ENCODE data around the gene HS3ST5. TPM values are rescaled to one million over a fixed set of nuclear protein-coding genes. Genes with fewer than 3 reads are reported as not detected.

HS3ST5 gene
- total and polyA plus RNA-seq, 7 experiments from 2014 or later, result not detected

DNA sequence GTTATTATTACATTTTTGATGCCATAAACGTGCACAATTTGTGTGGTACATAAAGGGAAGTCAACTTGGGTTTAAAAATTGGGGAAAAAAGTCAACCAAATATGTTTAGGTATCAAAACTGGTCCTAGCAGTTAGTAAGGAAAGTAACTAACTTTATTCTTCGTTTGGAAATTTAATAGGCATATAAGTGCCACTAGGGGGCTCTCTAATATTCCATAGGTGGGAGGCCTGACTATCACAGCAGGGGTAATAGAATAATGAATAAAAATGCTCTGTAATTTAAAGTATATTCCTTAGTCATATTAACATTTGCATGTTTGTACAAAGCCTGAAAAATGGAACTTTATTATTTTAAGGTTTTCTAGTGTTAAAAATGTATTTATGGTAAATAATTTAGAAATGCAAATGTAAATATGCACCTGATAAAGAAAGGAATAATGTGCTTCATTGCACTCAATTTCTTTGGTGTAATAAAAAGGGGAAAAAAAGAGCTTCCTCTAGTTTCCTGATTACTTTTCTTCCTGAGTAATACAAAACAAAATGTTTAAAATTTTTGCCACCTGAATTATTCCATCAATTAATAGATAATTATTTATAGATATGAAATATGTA, 246.2 kb downstream of the HS3ST5 start:
- ATAC-seq (no peak), DNase-seq (peak in 4 of 9 donors; percentile 1 to 13 (median 4))
- Histone ChIP-seq H3K27ac (ENCODE audit: low read depth, low read length) (no peak overlapping the region), H3K4me1 (ENCODE audit: control insufficient read depth in 2 of 2, insufficient read depth in 2 of 2, low read length in 2 of 2) (no peaks in the 10 kb centered on the region), H3K9me3 (ENCODE audit: control insufficient read depth in 2 of 3, low read length in 3 of 3) (no peaks in the 10 kb centered on the region), H3K4me3 (ENCODE audit: low read length) (no peak overlapping the region), H3K27me3 (ENCODE audit: control insufficient read depth in 2 of 2, insufficient read depth in 2 of 2, low read length in 2 of 2) (no peaks in the 10 kb centered on the region), H3K36me3 (ENCODE audit: control insufficient read depth in 2 of 3, insufficient read depth in 3 of 3, low read length in 3 of 3) (no peaks in the 10 kb centered on the region)
- CTCF ChIA-PET, result no interaction called here
- Mint-ChIP-seq H3K4me3 (no peak overlapping the region), H3K27me3 (peaks cover 0 to 14% (median 8%) of the 10 kb centered on the region in 5 donors), H3K36me3 (no peaks in the 10 kb centered on the region), H3K4me1 (no peaks in the 10 kb centered on the region), H3K9me3 (no peaks in the 10 kb centered on the region), H3K27ac (no peak overlapping the region)
- intact Hi-C loops (cut with micrococcal nuclease), result loop anchor here (2.0 to 5.0 kb wide), 2 partner anchors 54 to 1800 kb away; no protein-coding TSS in a partner anchor
- POLR2A ChIA-PET, result no interaction called here

DNA sequence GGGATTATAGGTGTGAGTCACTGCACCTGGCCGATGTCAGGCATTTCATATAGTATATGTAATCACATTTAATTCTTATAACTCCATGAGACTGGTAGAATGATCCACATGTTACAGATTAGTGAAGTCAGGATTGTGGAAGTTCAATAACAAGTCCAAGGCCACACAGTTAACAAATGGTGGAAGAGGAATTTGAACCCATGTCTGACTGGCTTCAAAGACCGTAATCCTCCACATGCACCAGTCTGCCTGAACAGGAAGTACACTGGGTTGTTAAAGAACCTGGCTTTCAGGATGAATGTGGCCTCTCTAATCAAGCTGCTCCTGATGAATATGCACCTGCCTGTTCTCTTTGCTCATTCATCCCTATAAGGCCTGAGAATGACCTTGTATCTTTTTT, 249.9 kb downstream of the HS3ST5 start:
- no peaks in the 10 kb centered on the region for H3K36me3 Mint-ChIP-seq
- ATAC-seq (no peak), DNase-seq (no peak)
- Histone ChIP-seq H3K27ac (ENCODE audit: low read depth, low read length) (no peak overlapping the region), H3K4me3 (ENCODE audit: low read length) (no peak overlapping the region), H3K9me3 (ENCODE audit: control insufficient read depth in 2 of 3, low read length in 3 of 3) (no peaks in the 10 kb centered on the region), H3K4me1 (ENCODE audit: control insufficient read depth in 2 of 2, insufficient read depth in 2 of 2, low read length in 2 of 2) (no peaks in the 10 kb centered on the region), H3K27me3 (ENCODE audit: control insufficient read depth in 2 of 2, insufficient read depth in 2 of 2, low read length in 2 of 2) (no peaks in the 10 kb centered on the region), H3K36me3 (ENCODE audit: control insufficient read depth in 2 of 3, insufficient read depth in 3 of 3, low read length in 3 of 3) (no peaks in the 10 kb centered on the region)
- H3K9me3 Mint-ChIP-seq, result no peaks in the 10 kb centered on the region
- intact Hi-C loops (cut with micrococcal nuclease), result no loop called here
- CTCF ChIA-PET, result no interaction called here
- H3K27ac Mint-ChIP-seq, result no peak overlapping the region
- peaks cover 8 to 22% (median 10%) of the 10 kb centered on the region in 5 donors for H3K27me3 Mint-ChIP-seq
- POLR2A ChIA-PET, result no interaction called here
- H3K4me1 Mint-ChIP-seq, result no peaks in the 10 kb centered on the region
- H3K4me3 Mint-ChIP-seq, result no peak overlapping the region

DNA sequence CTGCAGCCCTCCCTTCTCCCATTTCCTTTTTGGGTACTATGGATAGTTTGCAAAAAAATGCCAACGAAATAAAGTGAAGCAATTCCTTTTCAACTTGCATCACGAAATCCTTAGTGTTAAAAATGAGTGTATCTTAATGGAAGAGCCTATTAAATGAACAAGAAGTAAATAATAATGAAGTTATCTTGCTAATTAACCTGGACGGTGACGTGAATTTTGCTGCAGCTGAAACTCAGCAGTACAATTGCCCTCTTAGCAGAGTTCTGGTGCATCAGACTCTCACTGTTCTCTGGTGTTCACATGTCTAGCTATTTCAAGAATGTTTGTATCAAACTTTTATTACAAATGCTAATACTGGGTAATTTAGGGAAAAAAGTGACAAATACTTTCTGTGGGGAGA, 252.2 kb downstream of the HS3ST5 start:
- ChIA-PET POLR2A (no interaction called here), CTCF (no interaction called here)
- intact Hi-C loops (cut with micrococcal nuclease), result no loop called here
- Mint-ChIP-seq H3K27ac (no peak overlapping the region), H3K4me3 (no peak overlapping the region), H3K36me3 (no peaks in the 10 kb centered on the region), H3K4me1 (no peaks in the 10 kb centered on the region), H3K9me3 (no peaks in the 10 kb centered on the region), H3K27me3 (peaks cover 4 to 27% (median 12%) of the 10 kb centered on the region in 5 donors)
- Histone ChIP-seq H3K36me3 (ENCODE audit: control insufficient read depth in 2 of 3, insufficient read depth in 3 of 3, low read length in 3 of 3) (no peaks in the 10 kb centered on the region), H3K4me3 (ENCODE audit: low read length) (no peak overlapping the region), H3K27me3 (ENCODE audit: control insufficient read depth in 2 of 2, insufficient read depth in 2 of 2, low read length in 2 of 2) (no peaks in the 10 kb centered on the region), H3K9me3 (ENCODE audit: control insufficient read depth in 2 of 3, low read length in 3 of 3) (no peaks in the 10 kb centered on the region), H3K27ac (ENCODE audit: low read depth, low read length) (no peak overlapping the region), H3K4me1 (ENCODE audit: control insufficient read depth in 2 of 2, insufficient read depth in 2 of 2, low read length in 2 of 2) (no peaks in the 10 kb centered on the region)
- DNase-seq (no peak), ATAC-seq (no peak)

DNA sequence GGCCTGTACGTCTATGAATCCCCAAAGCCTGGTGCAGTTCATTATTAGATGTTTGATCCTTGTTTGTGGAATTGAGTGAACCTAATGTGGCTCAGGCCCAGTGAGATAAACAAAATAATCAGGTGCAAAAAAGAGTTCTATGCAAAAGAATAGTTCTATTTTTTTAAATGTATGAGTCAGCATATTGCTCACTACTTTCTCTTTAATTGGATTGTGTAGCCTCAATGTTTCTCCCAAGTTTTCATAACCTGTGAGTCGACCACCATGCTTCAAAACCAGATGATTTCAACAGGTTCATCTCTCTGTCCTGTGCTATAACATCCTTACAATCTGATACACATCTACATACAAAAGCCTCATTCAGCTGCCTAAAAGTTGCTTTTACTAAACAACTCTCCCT, 255.3 kb downstream of the HS3ST5 start:
- H3K27me3 ChIP-seq (ENCODE audit: control insufficient read depth in 2 of 2, insufficient read depth in 2 of 2, low read length in 2 of 2), result no peaks in the 10 kb centered on the region
- H3K27me3 Mint-ChIP-seq, result peaks cover 9 to 24% (median 21%) of the 10 kb centered on the region in 5 donors
- intact Hi-C loops (cut with micrococcal nuclease), result no loop called here
- ATAC-seq (no peak), DNase-seq (no peak)
- no peak overlapping the region for H3K4me3 ChIP-seq (ENCODE audit: low read length)
- no peaks in the 10 kb centered on the region for H3K4me1 Mint-ChIP-seq
- peaks cover 0 to 3% (median 0%) of the 10 kb centered on the region in 11 donors for H3K9me3 Mint-ChIP-seq
- no peaks in the 10 kb centered on the region for H3K36me3 ChIP-seq (ENCODE audit: control insufficient read depth in 2 of 3, insufficient read depth in 3 of 3, low read length in 3 of 3)
- no peaks in the 10 kb centered on the region for H3K4me1 ChIP-seq (ENCODE audit: control insufficient read depth in 2 of 2, insufficient read depth in 2 of 2, low read length in 2 of 2)
- H3K27ac ChIP-seq (ENCODE audit: low read depth, low read length), result no peak overlapping the region
- H3K9me3 ChIP-seq (ENCODE audit: control insufficient read depth in 2 of 3, low read length in 3 of 3), result no peaks in the 10 kb centered on the region
- POLR2A ChIA-PET, result no interaction called here
- H3K36me3 Mint-ChIP-seq, result no peaks in the 10 kb centered on the region
- CTCF ChIA-PET, result no interaction called here
- no peak overlapping the region for H3K4me3 Mint-ChIP-seq
- no peak overlapping the region for H3K27ac Mint-ChIP-seq

- H3K9me3 Mint-ChIP-seq, result peaks cover 0 to 3% (median 0%) of the 10 kb centered on the region in 11 donors
- Histone ChIP-seq H3K4me3 (ENCODE audit: low read length) (no peak overlapping the region), H3K4me1 (ENCODE audit: control insufficient read depth in 2 of 2, insufficient read depth in 2 of 2, low read length in 2 of 2) (no peaks in the 10 kb centered on the region), H3K27ac (ENCODE audit: low read depth, low read length) (no peak overlapping the region), H3K9me3 (ENCODE audit: control insufficient read depth in 2 of 3, low read length in 3 of 3) (no peaks in the 10 kb centered on the region), H3K27me3 (ENCODE audit: control insufficient read depth in 2 of 2, insufficient read depth in 2 of 2, low read length in 2 of 2) (no peaks in the 10 kb centered on the region), H3K36me3 (ENCODE audit: control insufficient read depth in 2 of 3, insufficient read depth in 3 of 3, low read length in 3 of 3) (no peaks in the 10 kb centered on the region)
- CTCF ChIA-PET, result no interaction called here
- intact Hi-C loops (cut with micrococcal nuclease), result no loop called here
- DNase-seq (no peak), ATAC-seq (no peak)
- H3K36me3 Mint-ChIP-seq, result no peaks in the 10 kb centered on the region
- no peak overlapping the region for H3K4me3 Mint-ChIP-seq
- H3K4me1 Mint-ChIP-seq, result no peaks in the 10 kb centered on the region
- H3K27me3 Mint-ChIP-seq, result peaks cover 9 to 31% (median 19%) of the 10 kb centered on the region in 5 donors
- POLR2A ChIA-PET, result no interaction called here
- no peak overlapping the region for H3K27ac Mint-ChIP-seq
These were observed 257.6 kb downstream of the HS3ST5 start for GRCh38 chr6:114085211-114085610.

DNA sequence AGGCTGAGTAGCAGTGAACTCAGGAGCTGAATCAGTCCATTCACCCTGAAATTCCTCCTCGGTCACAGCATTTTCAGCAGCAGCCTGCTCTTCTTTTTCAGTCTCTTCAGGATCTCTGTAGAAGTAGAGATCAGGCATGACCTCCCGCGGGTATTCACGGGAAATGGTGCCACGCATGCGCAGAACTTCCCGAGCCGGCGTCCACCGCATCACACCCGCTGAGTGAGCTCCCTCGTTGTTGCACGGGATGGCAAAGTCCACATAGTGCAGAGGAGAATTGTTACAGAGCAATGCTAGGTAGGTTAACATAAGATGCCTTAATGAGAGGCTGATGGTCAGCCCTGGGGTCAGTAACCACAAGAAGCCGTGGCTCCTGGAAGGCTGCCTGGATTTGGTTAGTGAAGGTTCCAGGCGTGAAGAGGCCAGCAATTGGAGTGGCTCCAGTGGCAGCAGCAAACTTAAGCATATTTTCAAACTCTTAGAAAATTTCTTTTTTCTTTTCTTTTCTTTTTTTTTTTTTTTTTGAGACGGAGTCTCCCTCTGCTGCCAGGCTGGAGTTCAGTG, 258.4 kb downstream of the HS3ST5 start:
- Mint-ChIP-seq H3K36me3 (no peaks in the 10 kb centered on the region), H3K9me3 (peaks cover 0 to 3% (median 0%) of the 10 kb centered on the region in 11 donors), H3K4me3 (no peak overlapping the region), H3K4me1 (no peaks in the 10 kb centered on the region), H3K27me3 (peaks cover 9 to 31% (median 17%) of the 10 kb centered on the region in 5 donors), H3K27ac (no peak overlapping the region)
- no peaks in the 10 kb centered on the region for H3K4me1 ChIP-seq (ENCODE audit: control insufficient read depth in 2 of 2, insufficient read depth in 2 of 2, low read length in 2 of 2)
- no peaks in the 10 kb centered on the region for H3K9me3 ChIP-seq (ENCODE audit: control insufficient read depth in 2 of 3, low read length in 3 of 3)
- POLR2A ChIA-PET, result no interaction called here
- ATAC-seq (no peak), DNase-seq (no peak)
- intact Hi-C loops (cut with micrococcal nuclease), result no loop called here
- H3K36me3 ChIP-seq (ENCODE audit: control insufficient read depth in 2 of 3, insufficient read depth in 3 of 3, low read length in 3 of 3), result no peaks in the 10 kb centered on the region
- CTCF ChIA-PET, result no interaction called here
- no peaks in the 10 kb centered on the region for H3K27me3 ChIP-seq (ENCODE audit: control insufficient read depth in 2 of 2, insufficient read depth in 2 of 2, low read length in 2 of 2)
- no peak overlapping the region for H3K27ac ChIP-seq (ENCODE audit: low read depth, low read length)
- no peak overlapping the region for H3K4me3 ChIP-seq (ENCODE audit: low read length)

- H3K27ac Mint-ChIP-seq, result peak overlapping the region in 1 of 9 donors; percentile 63
- ChIA-PET POLR2A (no interaction called here), CTCF (no interaction called here)
- no peaks in the 10 kb centered on the region for H3K4me1 ChIP-seq (ENCODE audit: control insufficient read depth in 2 of 2, insufficient read depth in 2 of 2, low read length in 2 of 2)
- H3K4me1 Mint-ChIP-seq, result no peaks in the 10 kb centered on the region
- no peak for ATAC-seq
- no peaks in the 10 kb centered on the region for H3K36me3 Mint-ChIP-seq
- DNase-seq, result no peak
- H3K27me3 Mint-ChIP-seq, result peaks cover 6 to 24% (median 12%) of the 10 kb centered on the region in 5 donors
- peaks cover 0 to 3% (median 0%) of the 10 kb centered on the region in 11 donors for H3K9me3 Mint-ChIP-seq
- no peaks in the 10 kb centered on the region for H3K27me3 ChIP-seq (ENCODE audit: control insufficient read depth in 2 of 2, insufficient read depth in 2 of 2, low read length in 2 of 2)
- intact Hi-C loops (cut with micrococcal nuclease), result no loop called here
- no peak overlapping the region for H3K4me3 Mint-ChIP-seq
- no peaks in the 10 kb centered on the region for H3K9me3 ChIP-seq (ENCODE audit: control insufficient read depth in 2 of 3, low read length in 3 of 3)
- H3K4me3 ChIP-seq (ENCODE audit: low read length), result no peak overlapping the region
- H3K27ac ChIP-seq (ENCODE audit: low read depth, low read length), result no peak overlapping the region
- no peaks in the 10 kb centered on the region for H3K36me3 ChIP-seq (ENCODE audit: control insufficient read depth in 2 of 3, insufficient read depth in 3 of 3, low read length in 3 of 3)
These were observed 259.6 kb downstream of the HS3ST5 start for GRCh38 chr6:114083251-114083650.

Data from naive thymus-derived CD4-positive, alpha-beta T cell (primary cell).